Psoas muscle (tissue), 8 donors: ENCODE data around the gene COA7. TPM values are rescaled to one million over a fixed set of nuclear protein-coding genes. Genes with fewer than 3 reads are reported as not detected.
A peak's percentile ranks its signal among the peaks of the same experiment; 100 is the strongest.
"Not testable (repeated sequence)": the region's sequence is repeated elsewhere in the genome, so short reads cannot be mapped to it uniquely, and the experiment has no call there.

Experiments
- ATAC-seq, 4 donors: fragments of 200-7000 bp; cut with Tn5 transposase; one replicate each; pipeline ENCODE4 v1.9.1; 2020; ENCODE audit warnings: moderate library complexity in 3 of 4, mild to moderate bottlenecking in 2 of 4
- DNase-seq, 2 donors: peaks; one replicate each; pipeline ENCODE4 v3.0.0-alpha.2; 2020
- H3K27ac ChIP-seq: fragments of 200-600 bp; one replicate; pipeline ENCODE4 v1.8.0; 2022
- H3K27me3 ChIP-seq, 3 donors: fragments of 200-600 bp in 1 of 3; one replicate each; pipeline versions ENCODE4 v1.6.1 to v1.8.0; 2013 to 2022; ENCODE audit warnings: low read length in 2 of 3, mild to moderate bottlenecking in 2 of 3, moderate library complexity in 1 of 3; ENCODE audit not compliant: insufficient read depth in 3 of 3
- H3K36me3 ChIP-seq, 2 donors: fragments of 200-600 bp in 1 of 2; one replicate each; pipeline versions ENCODE4 v1.6.1 to v1.8.0; 2013 to 2022; ENCODE audit warnings: low read depth in 1 of 2, mild to moderate bottlenecking in 1 of 2, moderate library complexity in 1 of 2; ENCODE audit not compliant: insufficient read depth in 1 of 2
- H3K4me1 ChIP-seq: fragments of 200-600 bp; one replicate; pipeline ENCODE4 v1.8.0; 2022
- H3K4me3 ChIP-seq: fragments of 200-600 bp; one replicate; pipeline ENCODE4 v1.8.0; 2022; ENCODE audit warnings: mild to moderate bottlenecking
- H3K9me3 ChIP-seq: fragments of 200-600 bp; one replicate; pipeline ENCODE4 v1.8.0; 2022
- WGBS, 3 donors: extraction: QIAGEN DNeasy Blood & Tissue Kit; methylation state at CpG; one replicate each; pipeline versions ENCODE4 v1.1.6 to v1.1.7; 2013; 5-methylcytosine and 5-hydroxymethylcytosine counted together
- intact Hi-C, 2 donors: fragments of 100-400 bp; cut with DNase I; formaldehyde crosslinking; loops; one replicate each; pipeline versions ENCODE4 v1.11.0 to v1.14.2; 2022
- polyA plus RNA-seq, 3 donors: library from polyadenylated mRNA; stranded (reverse); fragments of 200-250 nt; gene quantifications; one replicate each; pipeline ENCODE4 v1.2.3, GENCODE V29; 2013
- total RNA-seq, 4 donors: library from RNA; stranded (reverse); fragmentation: NEBNext Ultra II Directional in 2 of 4; extraction: Animal tissue kit (Norgen Biotek cat#: 25700) in 2 of 4; gene quantifications; one replicate each; pipeline versions ENCODE4 v1.2.1 to v1.2.4, GENCODE V29; 2021 to 2023
- TF ChIP-seq, protein P1 (sequence below): fragments of 200-600 bp; IDR thresholded peaks from one replicate; pipeline ENCODE4 v1.8.0; 2022; ENCODE audit warnings: antibody characterized with exemption
- donor health status: healthy with polysubstance abuse.
- donor health status: DM: no; HTN: no; CAD: no; lungs with moderate emphysema.
- donor health status: Bipolar disorder and iron deficiency.
- donor health status: healthy.
- donor health status: DM: yes; HTN: yes; CAD: no.
- donor health status: DM: no; HTN: no; CAD: no.
- donor health status: DM: no; HTN: no; CAD: no.
- donor health status: DM: yes; HTN: yes; CAD: no.

COA7 gene
- total and polyA plus RNA-seq, 7 donors = 25.2 to 48.8 (median 30.5) TPM

DNA sequence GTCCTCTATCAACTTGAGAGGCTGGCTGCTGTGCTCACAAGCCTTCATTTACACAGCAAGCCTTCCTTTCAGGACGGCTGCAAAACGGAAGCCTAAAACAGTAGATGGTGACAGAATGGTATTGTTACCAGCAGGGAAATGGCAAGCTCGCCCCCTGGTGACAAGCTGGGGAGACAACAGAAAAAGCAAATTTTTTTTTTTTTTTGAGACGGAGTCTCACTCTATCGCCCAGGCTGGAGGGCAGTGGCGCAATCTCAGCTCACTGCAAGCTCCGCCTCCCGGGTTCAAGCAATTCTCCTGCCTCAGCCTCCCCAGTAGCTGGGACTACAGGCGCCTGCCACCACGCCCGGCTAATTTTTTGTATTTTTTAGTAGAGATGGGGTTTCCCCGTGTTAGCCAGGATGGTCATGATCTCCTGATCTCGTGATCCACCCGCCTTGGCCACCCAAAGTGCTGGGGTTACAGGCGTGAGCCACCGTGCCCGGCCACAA, 11.8 kb downstream of the COA7 start:
- peak; percentile 80 to 90 (median 87) for ATAC-seq
- not testable (repeated sequence) for H3K4me3 ChIP-seq, H3K27ac ChIP-seq, H3K9me3 ChIP-seq, H3K27me3 ChIP-seq, H3K4me1 ChIP-seq
- TF ChIP-seq, protein P1, sequence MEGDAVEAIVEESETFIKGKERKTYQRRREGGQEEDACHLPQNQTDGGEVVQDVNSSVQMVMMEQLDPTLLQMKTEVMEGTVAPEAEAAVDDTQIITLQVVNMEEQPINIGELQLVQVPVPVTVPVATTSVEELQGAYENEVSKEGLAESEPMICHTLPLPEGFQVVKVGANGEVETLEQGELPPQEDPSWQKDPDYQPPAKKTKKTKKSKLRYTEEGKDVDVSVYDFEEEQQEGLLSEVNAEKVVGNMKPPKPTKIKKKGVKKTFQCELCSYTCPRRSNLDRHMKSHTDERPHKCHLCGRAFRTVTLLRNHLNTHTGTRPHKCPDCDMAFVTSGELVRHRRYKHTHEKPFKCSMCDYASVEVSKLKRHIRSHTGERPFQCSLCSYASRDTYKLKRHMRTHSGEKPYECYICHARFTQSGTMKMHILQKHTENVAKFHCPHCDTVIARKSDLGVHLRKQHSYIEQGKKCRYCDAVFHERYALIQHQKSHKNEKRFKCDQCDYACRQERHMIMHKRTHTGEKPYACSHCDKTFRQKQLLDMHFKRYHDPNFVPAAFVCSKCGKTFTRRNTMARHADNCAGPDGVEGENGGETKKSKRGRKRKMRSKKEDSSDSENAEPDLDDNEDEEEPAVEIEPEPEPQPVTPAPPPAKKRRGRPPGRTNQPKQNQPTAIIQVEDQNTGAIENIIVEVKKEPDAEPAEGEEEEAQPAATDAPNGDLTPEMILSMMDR = peak; percentile 73
- peak; percentile 54 to 84 for DNase-seq
- intact Hi-C loops = loop anchor here in 1 of 2 donors (10.0 kb wide), 1 partner anchor 202 kb away; no protein-coding TSS in a partner anchor
- peaks cover 5 to 57% of the 10 kb centered on the region in 2 donors for H3K36me3 ChIP-seq
- 47 to 62% (median 56%) methylated on average over 15 to 17 of the region's 17 CpGs for WGBS, 3 donors

DNA sequence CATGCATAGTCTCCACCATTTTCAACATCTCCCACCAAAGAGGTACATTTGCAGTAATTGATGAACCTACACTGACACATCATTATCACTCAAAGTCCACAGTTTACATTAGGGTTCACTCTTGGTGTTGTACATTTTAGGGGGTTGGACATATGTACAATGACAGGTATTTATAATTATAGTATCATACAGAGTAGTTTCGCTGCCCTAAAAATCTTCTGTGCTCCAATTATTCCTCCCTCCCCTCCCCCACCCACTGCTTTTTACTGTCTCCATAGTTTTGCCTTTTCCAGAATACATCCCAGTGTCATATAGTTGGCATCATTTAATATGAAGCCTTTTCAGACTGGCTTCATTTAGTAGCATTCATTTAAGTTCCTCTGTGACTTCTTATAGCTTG, 13.6 kb downstream of the COA7 start:
- Histone ChIP-seq H3K9me3 (no peaks in the 10 kb centered on the region), H3K27ac (no peak overlapping the region), H3K4me3 (no peak overlapping the region), H3K4me1 (peaks cover under 1% of the 10 kb centered on the region), H3K36me3 (peaks cover 5 to 40% of the 10 kb centered on the region in 2 donors), H3K27me3 (no peaks in the 10 kb centered on the region)
- no peak for DNase-seq
- WGBS, 3 donors = 79 to 95% (median 86%) methylated on average over 1 of the region's 1 CpG
- intact Hi-C loops = loop anchor here in 1 of 2 donors (10.0 kb wide), 1 partner anchor 200 kb away; no protein-coding TSS in a partner anchor
- TF ChIP-seq, protein P1 = no peak
- no peak for ATAC-seq

DNA sequence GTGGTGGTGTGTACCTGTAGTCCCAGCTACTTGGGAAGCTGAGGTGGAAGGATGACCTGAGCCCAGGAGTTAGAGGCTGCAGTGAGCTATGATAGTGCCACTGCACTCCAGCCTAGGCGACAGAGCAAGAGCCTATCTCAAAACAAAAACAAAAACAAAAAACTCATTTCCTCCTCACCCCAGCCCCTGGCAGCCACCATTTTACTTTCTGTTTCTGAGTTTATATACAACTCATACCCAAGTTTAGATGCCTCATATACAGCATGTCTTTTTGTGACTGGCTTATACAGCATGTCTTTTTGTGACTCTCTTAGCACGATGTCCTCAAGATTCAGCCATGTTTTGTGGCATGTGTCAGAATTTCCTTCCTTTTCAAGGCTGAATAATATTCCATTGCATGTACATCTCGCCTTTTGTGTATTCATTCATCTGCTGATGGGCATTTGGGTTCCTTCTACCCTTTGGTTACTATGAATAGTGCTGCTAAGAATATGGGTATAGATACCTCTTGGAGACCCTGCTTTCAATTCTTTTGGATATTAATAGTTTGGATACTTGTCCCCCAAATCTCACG, 14.7 kb downstream of the COA7 start:
- H3K4me3 ChIP-seq = no peak overlapping the region
- no peaks in the 10 kb centered on the region for H3K27me3 ChIP-seq
- H3K36me3 ChIP-seq = peaks cover 5 to 30% of the 10 kb centered on the region in 2 donors
- H3K9me3 ChIP-seq = no peaks in the 10 kb centered on the region
- 87 to 94% (median 90%) methylated on average over 4 of the region's 4 CpGs for WGBS, 3 donors
- H3K4me1 ChIP-seq = peaks cover 8% of the 10 kb centered on the region
- H3K27ac ChIP-seq = no peak overlapping the region
- intact Hi-C loops = loop anchor here in 1 of 2 donors (10.0 kb wide), 1 partner anchor 199 kb away; no protein-coding TSS in a partner anchor
- DNase-seq = no peak
- ATAC-seq = no peak
- TF ChIP-seq, protein P1 = no peak

DNA sequence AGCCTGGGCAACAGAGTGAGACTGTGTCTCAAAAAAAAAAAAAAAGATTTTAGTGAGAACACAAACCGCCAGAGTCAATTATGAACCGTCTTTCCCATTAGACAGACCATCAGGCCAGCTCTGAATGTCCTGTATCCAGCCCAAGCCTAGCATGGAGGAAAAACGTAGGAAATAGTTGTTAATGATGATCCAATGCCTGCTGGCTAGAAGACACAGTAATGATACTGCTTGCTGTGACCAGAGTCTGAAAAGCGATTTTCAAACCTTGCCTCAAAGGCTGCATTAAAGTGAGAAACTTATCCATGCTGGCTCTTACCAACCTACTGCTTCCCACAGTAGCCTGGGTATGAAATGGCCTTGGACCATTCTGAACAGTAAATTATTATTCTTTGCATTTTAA, 17.0 kb downstream of the COA7 start:
- Histone ChIP-seq H3K4me3 (no peak overlapping the region), H3K36me3 (peaks cover 0 to 11% of the 10 kb centered on the region in 2 donors), H3K4me1 (peaks cover 31% of the 10 kb centered on the region), H3K9me3 (no peaks in the 10 kb centered on the region), H3K27me3 (no peaks in the 10 kb centered on the region), H3K27ac (no peak overlapping the region)
- DNase-seq = no peak
- intact Hi-C loops = loop anchor here in 1 of 2 donors (10.0 kb wide), 1 partner anchor 196 kb away; no protein-coding TSS in a partner anchor
- TF ChIP-seq, protein P1 = no peak
- no peak for ATAC-seq
- WGBS, 3 donors = 82 to 84% (median 83%) methylated on average over 4 of the region's 4 CpGs
